Ovary (tissue), 9 donors: ENCODE measurements around the gene PEX11A. TPM values are rescaled to one million over a fixed set of nuclear protein-coding genes. Genes with fewer than 3 reads are reported as not detected.
A peak's percentile ranks its signal among the peaks of the same experiment; 100 is the strongest.

ENCODE experiments used
- DNase-seq, 5 donors: peaks; one replicate each; pipeline ENCODE4 v3.0.0-alpha.2; 2019 to 2020
- H3K27ac ChIP-seq, 2 donors: fragments of 200-600 bp; one replicate each; pipeline versions ENCODE4 v1.5.1 to v1.8.0; 2019 to 2022
- H3K27me3 ChIP-seq: fragments of 200-600 bp; one replicate; pipeline ENCODE4 v1.8.0; 2022
- H3K36me3 ChIP-seq: fragments of 200-600 bp; sonication (generic); one replicate; pipeline ENCODE4 v1.5.1; 2019
- H3K4me1 ChIP-seq: one replicate; pipeline ENCODE4 v1.8.1; 2013; ENCODE audit warnings: mild to moderate bottlenecking, moderate library complexity; ENCODE audit not compliant: insufficient read depth
- H3K4me3 ChIP-seq: fragments of 200-600 bp; sonication (generic); one replicate; pipeline ENCODE4 v1.5.1; 2017
- H3K9me3 ChIP-seq, 2 donors: fragments of 200-600 bp in 1 of 2; sonication (generic) in 1 of 2; one replicate each; pipeline versions ENCODE4 v1.5.1 to v1.8.1; 2013 to 2019; ENCODE audit warnings: mild to moderate bottlenecking in 1 of 2, moderate library complexity in 1 of 2
- CTCF ChIP-seq, 3 donors: fragments of 450-650 bp in 2 of 3; fragments of 200-600 bp in 1 of 3; IDR thresholded peaks; one replicate each; pipeline versions ENCODE4 v1.5.1 to v1.8.0; 2016 to 2022; ENCODE audit warnings: antibody characterized with exemption in 3 of 3, mild to moderate bottlenecking in 1 of 3
- EP300 ChIP-seq: sonication (generic); formaldehyde crosslinking; IDR thresholded peaks from one replicate; pipeline ENCODE4 v1.6.1; 2017; ENCODE audit warnings: antibody characterized with exemption
- POLR2A ChIP-seq: fragments of 450-650 bp; IDR thresholded peaks from one replicate; pipeline ENCODE4 v1.6.1; 2017; ENCODE audit warnings: antibody characterized with exemption, mild to moderate bottlenecking, moderate library complexity
- WGBS, 3 donors: extraction: QIAGEN DNeasy Blood & Tissue Kit in 1 of 3; methylation state at CpG; one replicate each; pipeline versions ENCODE4 v1.1.5 to v1.1.7; 2013 to 2017; 5-methylcytosine and 5-hydroxymethylcytosine counted together
- intact Hi-C, 4 donors: fragments of 100-400 bp; cut with DNase I; formaldehyde crosslinking; loops; one replicate each; pipeline versions ENCODE4 v1.11.0 to v1.15.1; 2022 to 2023
- polyA plus RNA-seq, 2 donors: library from polyadenylated mRNA; stranded (reverse); fragments of 200-250 nt in 1 of 2; fragments of 350-450 nt in 1 of 2; fragmentation: Illumina TruSeq in 1 of 2; extraction: RNeasy Lipid Tissue Mini Kit (QIAGEN cat#74804) in 1 of 2; gene quantifications; one replicate each; pipeline ENCODE4 v1.2.3, GENCODE V29; 2013 to 2014
- total RNA-seq, 7 donors: library from RNA; depleted of rRNA in 2 of 7; stranded (reverse); fragments of >200 nt in 2 of 7; fragmentation: NEBNext Ultra II Directional in 3 of 7; extraction: Animal tissue kit (Norgen Biotek cat#: 25700) in 3 of 7; gene quantifications; one replicate each; pipeline versions ENCODE4 v1.1.0 to v1.2.4, GENCODE V29; 2016 to 2023
- donor health status: DM: no; HTN: no; CAD: no; lungs with moderate emphysema.
- donor health status: DM: no; HTN: no; CAD: no.
- donor health status: Bipolar disorder and iron deficiency.
- donor health status: DM: yes; HTN: yes; CAD: no.
- donor health status: DM: no; HTN: no; CAD: no.
- donor health status: DM: yes; HTN: yes; CAD: no.

PEX11A gene
- total and polyA plus RNA-seq, 9 donors = 10.9 to 17.6 (median 12.6) TPM

GRCh38 chr15:89667706-89667960, 22.9 kb downstream of the PEX11A start:
- Histone ChIP-seq H3K4me1 (peaks cover 13% of the 10 kb centered on the region), H3K9me3 (no peaks in the 10 kb centered on the region), H3K27ac (no peak overlapping the region), H3K36me3 (no peaks in the 10 kb centered on the region), H3K4me3 (no peak overlapping the region), H3K27me3 (no peaks in the 10 kb centered on the region)
- DNase-seq = no peak
- WGBS, 3 donors = 92 to 95% (median 92%) methylated on average over 7 of the region's 7 CpGs
- intact Hi-C loops = no loop called here
- TF ChIP-seq EP300 = no peak
- no peak for TF ChIP-seq POLR2A
- TF ChIP-seq CTCF (IDR thresholded peaks at IDR 0.05) = no peak

GRCh38 chr15:89666858-89667705, 23.5 kb downstream of the PEX11A start:
- WGBS, 3 donors = 77 to 83% (median 82%) methylated on average over 13 of the region's 13 CpGs
- peak overlapping the region in 1 of 2 donors; percentile 96 for H3K27ac ChIP-seq
- no peaks in the 10 kb centered on the region for H3K9me3 ChIP-seq
- TF ChIP-seq POLR2A = no peak
- TF ChIP-seq CTCF (IDR thresholded peaks at IDR 0.05) = no peak
- no peak for TF ChIP-seq EP300
- H3K4me1 ChIP-seq = peaks cover 9% of the 10 kb centered on the region
- no peak overlapping the region for H3K4me3 ChIP-seq
- intact Hi-C loops = no loop called here
- peak in 1 of 5 donors; percentile 32 for DNase-seq
- no peaks in the 10 kb centered on the region for H3K27me3 ChIP-seq
- H3K36me3 ChIP-seq = no peaks in the 10 kb centered on the region

- H3K9me3 ChIP-seq = no peaks in the 10 kb centered on the region
- WGBS, 3 donors = 84 to 91% (median 89%) methylated on average over 8 of the region's 8 CpGs
- no peak overlapping the region for H3K4me3 ChIP-seq
- H3K27me3 ChIP-seq = no peaks in the 10 kb centered on the region
- intact Hi-C loops = no loop called here
- peak overlapping the region; percentile 79 to 96 for H3K27ac ChIP-seq
- H3K36me3 ChIP-seq = no peaks in the 10 kb centered on the region
- peaks cover 7% of the 10 kb centered on the region for H3K4me1 ChIP-seq
- peak in 1 of 5 donors; percentile 45 for DNase-seq
- TF ChIP-seq CTCF (IDR thresholded peaks at IDR 0.05) (no peak), EP300 (no peak), POLR2A (no peak)
Measured at GRCh38 chr15:89666184-89666857, 24.2 kb downstream of the PEX11A start.

GRCh38 chr15:89665449-89666181, 24.9 kb downstream of the PEX11A start:
- Histone ChIP-seq H3K36me3 (no peaks in the 10 kb centered on the region), H3K27ac (peak overlapping the region; percentile 79 to 96), H3K4me1 (peaks cover 7% of the 10 kb centered on the region), H3K9me3 (no peaks in the 10 kb centered on the region), H3K4me3 (peak overlapping the region; percentile 39), H3K27me3 (no peaks in the 10 kb centered on the region)
- TF ChIP-seq EP300 (no peak), POLR2A (no peak), CTCF (IDR thresholded peaks at IDR 0.05) (no peak)
- WGBS, 3 donors = 1 to 3% (median 2%) methylated on average over 34 to 72 of the region's 72 CpGs
- intact Hi-C loops = no loop called here
- DNase-seq = peak; percentile 61 to 80 (median 73)
